AG09319 (cell line): ENCODE measurements around the gene NECTIN2.

Experiments used
- DNase-seq: peaks from one replicate; pipeline ENCODE4 v3.0.0-alpha.2; 2010; ENCODE audit warnings: low read depth; ENCODE audit errors: extremely low read depth
- TF ChIP-seq, protein P1 (sequence below): IDR thresholded peaks from 2 replicates; pipeline ENCODE4 v1.5.1; 2011; ENCODE audit warnings: low read depth, mild to moderate bottlenecking, inconsistent platforms, low read length, moderate library complexity

Gene NECTIN2

GRCh38 chr19:44894946-44895345 is 48.8 kb downstream of the NECTIN2 start:
- DNase-seq: no peak
- TF ChIP-seq, protein P1, sequence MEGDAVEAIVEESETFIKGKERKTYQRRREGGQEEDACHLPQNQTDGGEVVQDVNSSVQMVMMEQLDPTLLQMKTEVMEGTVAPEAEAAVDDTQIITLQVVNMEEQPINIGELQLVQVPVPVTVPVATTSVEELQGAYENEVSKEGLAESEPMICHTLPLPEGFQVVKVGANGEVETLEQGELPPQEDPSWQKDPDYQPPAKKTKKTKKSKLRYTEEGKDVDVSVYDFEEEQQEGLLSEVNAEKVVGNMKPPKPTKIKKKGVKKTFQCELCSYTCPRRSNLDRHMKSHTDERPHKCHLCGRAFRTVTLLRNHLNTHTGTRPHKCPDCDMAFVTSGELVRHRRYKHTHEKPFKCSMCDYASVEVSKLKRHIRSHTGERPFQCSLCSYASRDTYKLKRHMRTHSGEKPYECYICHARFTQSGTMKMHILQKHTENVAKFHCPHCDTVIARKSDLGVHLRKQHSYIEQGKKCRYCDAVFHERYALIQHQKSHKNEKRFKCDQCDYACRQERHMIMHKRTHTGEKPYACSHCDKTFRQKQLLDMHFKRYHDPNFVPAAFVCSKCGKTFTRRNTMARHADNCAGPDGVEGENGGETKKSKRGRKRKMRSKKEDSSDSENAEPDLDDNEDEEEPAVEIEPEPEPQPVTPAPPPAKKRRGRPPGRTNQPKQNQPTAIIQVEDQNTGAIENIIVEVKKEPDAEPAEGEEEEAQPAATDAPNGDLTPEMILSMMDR: no peak

DNA sequence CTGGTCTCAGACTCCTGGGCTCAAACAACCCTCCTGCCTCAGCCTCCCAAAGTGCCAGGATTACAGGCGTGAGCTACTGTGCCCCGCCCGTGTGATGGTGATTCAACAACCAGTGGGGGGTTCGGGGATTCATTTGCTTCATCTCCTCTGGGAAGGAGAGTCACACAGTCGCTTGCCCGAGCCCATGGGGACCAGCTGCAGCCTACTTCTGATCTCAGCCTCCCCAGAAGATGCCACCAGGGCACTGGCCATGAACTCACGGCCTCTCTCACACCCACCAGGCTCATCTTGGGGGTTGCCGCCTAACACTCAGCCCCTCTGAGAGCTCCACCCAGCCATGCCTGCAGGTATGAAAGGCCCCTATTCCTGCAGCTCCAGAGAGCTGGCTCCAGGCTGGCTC is 51.7 kb downstream of the NECTIN2 start:
- TF ChIP-seq, protein P1: no peak
- no peak for DNase-seq

GRCh38 chr19:44900328-44901244 is 54.5 kb downstream of the NECTIN2 start:
- TF ChIP-seq, protein P1: no peak
- no peak for DNase-seq

- TF ChIP-seq, protein P1: no peak
- DNase-seq: no peak
Observed at GRCh38 chr19:44903216-44903601, 57.1 kb downstream of the NECTIN2 start.

DNA sequence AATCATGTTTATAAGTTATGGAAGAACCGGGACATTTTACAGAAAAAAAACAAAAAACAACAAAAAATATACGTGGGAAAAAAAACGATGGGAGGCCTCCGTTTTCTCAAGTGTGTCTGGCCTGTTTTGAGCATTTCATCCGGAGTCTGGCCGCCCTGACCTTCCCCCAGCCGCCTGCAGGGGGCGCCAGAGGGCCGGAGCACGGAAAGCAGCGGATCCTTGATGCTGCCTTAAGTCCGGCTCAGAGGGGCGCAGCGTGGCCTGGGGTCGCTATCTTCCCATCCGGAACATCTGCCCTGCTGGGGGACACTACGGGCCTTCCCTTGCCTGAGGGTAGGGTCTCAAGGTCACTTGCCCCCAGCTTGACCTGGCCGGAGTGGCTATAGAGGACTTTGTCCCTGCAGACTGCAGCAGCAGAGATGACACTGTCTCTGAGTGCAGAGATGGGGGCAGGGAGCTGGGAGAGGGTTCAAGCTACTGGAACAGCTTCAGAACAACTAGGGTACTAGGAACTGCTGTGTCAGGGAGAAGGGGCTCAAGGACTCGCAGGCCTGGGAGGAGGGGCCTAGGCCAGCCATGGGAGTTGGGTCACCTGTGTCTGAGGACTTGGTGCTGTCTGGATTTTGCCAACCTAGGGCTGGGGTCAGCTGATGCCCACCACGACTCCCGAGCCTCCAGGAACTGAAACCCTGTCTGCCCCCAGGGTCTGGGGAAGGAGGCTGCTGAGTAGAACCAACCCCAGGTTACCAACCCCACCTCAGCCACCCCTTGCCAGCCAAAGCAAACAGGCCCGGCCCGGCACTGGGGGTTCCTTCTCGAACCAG is 57.7 kb downstream of the NECTIN2 start:
- no peak for DNase-seq
- TF ChIP-seq, protein P1: peak; percentile 97

- no peak for DNase-seq
- TF ChIP-seq, protein P1: no peak; the same call in 1 of the 2 replicates
Observed at GRCh38 chr19:44904426-44904994, 58.4 kb downstream of the NECTIN2 start.
